ENCODE data around the gene LRRC75A. TPM values are rescaled to one million over a fixed set of nuclear protein-coding genes. Genes with fewer than 3 reads are reported as not detected.
A peak's percentile ranks its signal among the peaks of the same experiment; 100 is the strongest.

LRRC75A gene
- total RNA-seq, 1 experiment from 2014 or later, result 22.9 TPM

DNA sequence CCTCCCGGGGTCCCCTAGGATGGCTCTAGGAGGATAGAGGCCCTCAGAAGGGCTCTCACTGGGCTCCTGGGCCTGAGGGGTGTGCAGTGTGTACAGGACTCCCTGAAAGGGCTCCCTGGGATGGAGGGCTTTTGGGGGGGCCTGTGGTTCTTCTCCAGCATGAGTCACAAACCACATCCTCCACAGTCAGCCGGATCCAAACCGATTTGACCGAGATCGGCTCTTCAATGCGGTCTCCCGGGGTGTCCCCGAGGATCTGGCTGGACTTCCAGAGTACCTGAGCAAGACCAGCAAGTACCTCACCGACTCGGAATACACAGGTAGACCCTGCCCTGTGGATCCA lies 72.1 kb downstream of the LRRC75A start (continued):
- TF ChIP-seq, protein P1, sequence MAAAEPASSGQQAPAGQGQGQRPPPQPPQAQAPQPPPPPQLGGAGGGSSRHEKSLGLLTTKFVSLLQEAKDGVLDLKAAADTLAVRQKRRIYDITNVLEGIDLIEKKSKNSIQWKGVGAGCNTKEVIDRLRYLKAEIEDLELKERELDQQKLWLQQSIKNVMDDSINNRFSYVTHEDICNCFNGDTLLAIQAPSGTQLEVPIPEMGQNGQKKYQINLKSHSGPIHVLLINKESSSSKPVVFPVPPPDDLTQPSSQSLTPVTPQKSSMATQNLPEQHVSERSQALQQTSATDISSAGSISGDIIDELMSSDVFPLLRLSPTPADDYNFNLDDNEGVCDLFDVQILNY (CRISPR knock-in tag; IDR thresholded peaks at IDR 0.05), result no peak
- TF ChIP-seq, protein P2, sequence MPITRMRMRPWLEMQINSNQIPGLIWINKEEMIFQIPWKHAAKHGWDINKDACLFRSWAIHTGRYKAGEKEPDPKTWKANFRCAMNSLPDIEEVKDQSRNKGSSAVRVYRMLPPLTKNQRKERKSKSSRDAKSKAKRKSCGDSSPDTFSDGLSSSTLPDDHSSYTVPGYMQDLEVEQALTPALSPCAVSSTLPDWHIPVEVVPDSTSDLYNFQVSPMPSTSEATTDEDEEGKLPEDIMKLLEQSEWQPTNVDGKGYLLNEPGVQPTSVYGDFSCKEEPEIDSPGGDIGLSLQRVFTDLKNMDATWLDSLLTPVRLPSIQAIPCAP (CRISPR knock-in tag; IDR thresholded peaks at IDR 0.05), result no peak

DNA sequence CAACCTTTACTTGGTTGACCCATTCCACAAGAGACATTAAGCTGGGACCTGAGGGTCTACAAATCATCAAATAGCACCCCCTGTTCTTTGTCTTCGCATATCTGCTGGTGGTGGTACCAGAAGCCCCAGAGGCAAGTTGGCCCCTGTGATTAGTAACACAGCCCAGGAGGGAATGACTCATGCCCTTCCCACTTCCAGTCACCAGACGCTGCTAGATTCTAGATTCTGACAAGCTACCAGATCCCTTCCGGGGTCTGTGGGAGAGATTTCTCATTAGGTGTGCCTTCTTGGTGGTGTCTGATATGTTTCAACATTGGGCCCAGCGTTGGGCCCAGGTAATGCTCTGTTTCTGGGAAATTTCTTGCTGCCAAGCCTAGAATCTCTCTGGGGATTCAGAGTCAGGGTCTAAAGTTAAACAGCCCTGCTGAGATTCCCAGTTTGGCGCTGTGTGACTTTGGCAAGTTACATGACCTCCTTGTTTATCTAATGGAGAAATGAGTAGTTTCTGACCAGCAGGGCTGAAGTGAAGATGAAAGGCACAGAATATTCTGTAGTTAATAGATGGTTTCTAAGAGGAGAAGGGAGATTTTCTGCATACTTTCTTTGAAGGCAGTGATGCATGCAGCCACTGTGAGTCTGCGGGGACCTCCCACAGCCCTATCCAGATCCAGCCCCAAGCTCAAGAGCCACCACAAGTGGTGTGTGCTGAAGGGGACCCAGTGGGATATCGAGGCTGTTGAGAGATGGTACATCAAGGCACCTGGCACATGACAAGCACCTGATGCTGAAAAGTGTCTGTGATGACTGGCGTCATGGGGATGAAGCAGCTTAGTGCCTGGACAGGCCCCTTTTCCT lies 72.7 kb downstream of the LRRC75A start:
- Mint-ChIP-seq H3K4me3 (no peak overlapping the region), H3K27me3 (ENCODE audit: low read depth) (no peaks in the 10 kb centered on the region; the same call in 1 of the 2 replicates), H3K36me3 (no peaks in the 10 kb centered on the region), H3K4me1 (peaks cover 30% of the 10 kb centered on the region), H3K27ac (0 out of 2 replicates have a peak overlapping the region, but pooled peaks have one; percentile 23), H3K9me3 (no peaks in the 10 kb centered on the region)
- ChIA-PET CTCF (interaction anchor here (1.0 to 6.4 kb wide), 2 partner anchors 9 to 55 kb away, joined by 5 to 96 read pairs; no protein-coding TSS in a partner anchor), POLR2A (no interaction called here)
- DNase-seq (ENCODE audit: low spot score), result no peak
- no peak for TF ChIP-seq ZNF423 (CRISPR knock-in tag; IDR thresholded peaks at IDR 0.05)
- TF ChIP-seq SOX15 (CRISPR knock-in tag; IDR thresholded peaks at IDR 0.05), result no peak
- TF ChIP-seq MXD4 (CRISPR knock-in tag; IDR thresholded peaks at IDR 0.05; ENCODE audit: borderline replicate concordance), result no peak
- TF ChIP-seq GRHL2 (CRISPR knock-in tag; IDR thresholded peaks at IDR 0.05; ENCODE audit: insufficient replicate concordance, severe bottlenecking), result no peak
- TF ChIP-seq, protein P3, sequence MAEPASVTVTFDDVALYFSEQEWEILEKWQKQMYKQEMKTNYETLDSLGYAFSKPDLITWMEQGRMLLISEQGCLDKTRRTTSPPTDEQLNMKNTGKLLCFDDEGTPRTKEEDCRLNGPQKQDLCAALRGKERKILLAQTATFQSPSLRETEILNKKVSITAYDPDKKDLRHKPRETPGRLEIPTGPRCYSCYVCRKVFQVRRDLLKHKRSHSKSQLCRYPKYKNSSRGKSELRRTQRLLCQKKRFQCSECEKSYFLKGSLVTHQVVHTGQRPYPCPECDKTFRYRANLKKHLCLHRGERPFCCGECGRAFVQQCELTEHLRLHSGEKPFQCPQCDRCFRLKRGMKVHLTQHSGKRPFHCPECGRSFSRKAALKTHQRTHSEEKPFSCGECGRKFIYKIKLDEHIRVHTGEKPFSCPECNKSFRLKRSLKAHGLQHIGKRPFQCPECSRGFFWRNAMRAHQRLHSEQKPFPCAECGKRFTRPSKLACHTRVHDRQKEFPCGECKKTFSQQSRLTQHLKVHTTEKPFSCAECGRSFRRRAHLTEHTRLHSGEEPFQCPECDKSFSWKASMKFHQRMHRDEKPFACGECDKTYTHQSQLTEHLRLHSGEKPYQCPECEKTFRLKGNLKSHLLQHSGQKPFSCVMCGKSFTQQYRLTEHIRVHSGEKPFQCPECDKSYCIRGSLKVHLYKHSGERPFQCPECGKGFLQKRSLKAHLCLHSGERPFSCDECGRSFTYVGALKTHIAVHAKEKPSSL (CRISPR knock-in tag; conservative IDR thresholded peaks at IDR 0.05), result no peak
- TF ChIP-seq, protein P4, sequence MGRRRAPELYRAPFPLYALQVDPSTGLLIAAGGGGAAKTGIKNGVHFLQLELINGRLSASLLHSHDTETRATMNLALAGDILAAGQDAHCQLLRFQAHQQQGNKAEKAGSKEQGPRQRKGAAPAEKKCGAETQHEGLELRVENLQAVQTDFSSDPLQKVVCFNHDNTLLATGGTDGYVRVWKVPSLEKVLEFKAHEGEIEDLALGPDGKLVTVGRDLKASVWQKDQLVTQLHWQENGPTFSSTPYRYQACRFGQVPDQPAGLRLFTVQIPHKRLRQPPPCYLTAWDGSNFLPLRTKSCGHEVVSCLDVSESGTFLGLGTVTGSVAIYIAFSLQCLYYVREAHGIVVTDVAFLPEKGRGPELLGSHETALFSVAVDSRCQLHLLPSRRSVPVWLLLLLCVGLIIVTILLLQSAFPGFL (CRISPR knock-in tag; IDR thresholded peaks at IDR 0.05; ENCODE audit: borderline replicate concordance), result no peak
- ATAC-seq, result no peak

DNA sequence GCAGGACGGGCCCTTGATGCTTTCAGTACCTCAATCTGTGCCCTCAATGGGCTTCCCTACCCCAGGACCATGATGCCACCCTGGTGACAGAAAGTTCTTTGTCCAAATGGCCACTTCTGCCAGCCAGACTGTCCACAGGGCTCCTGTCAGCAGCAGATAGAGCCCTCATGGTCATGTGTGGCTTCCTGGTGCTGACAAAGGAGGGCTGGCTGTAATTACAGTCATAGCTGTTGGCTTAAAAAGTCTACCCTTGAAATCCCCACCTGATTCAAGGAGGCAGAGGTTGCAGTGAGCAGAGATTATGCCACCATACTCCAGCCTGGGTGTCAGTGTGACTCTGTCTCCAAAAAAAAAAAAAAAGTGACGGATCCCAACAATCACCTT lies 73.3 kb downstream of the LRRC75A start:
- H3K4me3 Mint-ChIP-seq, result no peak overlapping the region
- no peaks in the 10 kb centered on the region for H3K9me3 Mint-ChIP-seq
- no peak for DNase-seq (ENCODE audit: low spot score)
- H3K27ac Mint-ChIP-seq, result no peak overlapping the region
- no peak for ATAC-seq
- POLR2A ChIA-PET, result no interaction called here
- H3K27me3 Mint-ChIP-seq (ENCODE audit: low read depth), result no peaks in the 10 kb centered on the region; the same call in 1 of the 2 replicates
- no peaks in the 10 kb centered on the region for H3K36me3 Mint-ChIP-seq
- CTCF ChIA-PET, result interaction anchor here (1.0 to 6.4 kb wide), 2 partner anchors 9 to 55 kb away, joined by 5 to 96 read pairs; no protein-coding TSS in a partner anchor
- H3K4me1 Mint-ChIP-seq, result peaks cover 30% of the 10 kb centered on the region
- TF ChIP-seq HMGA2 (CRISPR knock-in tag; IDR thresholded peaks at IDR 0.05), result no peak
- TF ChIP-seq, protein P5, sequence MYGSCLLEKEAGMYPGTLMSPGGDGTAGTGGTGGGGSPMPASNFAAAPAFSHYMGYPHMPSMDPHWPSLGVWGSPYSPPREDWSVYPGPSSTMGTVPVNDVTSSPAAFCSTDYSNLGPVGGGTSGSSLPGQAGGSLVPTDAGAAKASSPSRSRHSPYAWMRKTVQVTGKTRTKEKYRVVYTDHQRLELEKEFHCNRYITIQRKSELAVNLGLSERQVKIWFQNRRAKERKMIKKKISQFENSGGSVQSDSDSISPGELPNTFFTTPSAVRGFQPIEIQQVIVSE (CRISPR knock-in tag; IDR thresholded peaks at IDR 0.05; ENCODE audit: borderline replicate concordance), result no peak
- no peak for TF ChIP-seq MYBL2 (CRISPR knock-in tag; IDR thresholded peaks at IDR 0.05)
- TF ChIP-seq, protein P4 (CRISPR knock-in tag; IDR thresholded peaks at IDR 0.05; ENCODE audit: borderline replicate concordance), result no peak
- TF ChIP-seq, protein P6, sequence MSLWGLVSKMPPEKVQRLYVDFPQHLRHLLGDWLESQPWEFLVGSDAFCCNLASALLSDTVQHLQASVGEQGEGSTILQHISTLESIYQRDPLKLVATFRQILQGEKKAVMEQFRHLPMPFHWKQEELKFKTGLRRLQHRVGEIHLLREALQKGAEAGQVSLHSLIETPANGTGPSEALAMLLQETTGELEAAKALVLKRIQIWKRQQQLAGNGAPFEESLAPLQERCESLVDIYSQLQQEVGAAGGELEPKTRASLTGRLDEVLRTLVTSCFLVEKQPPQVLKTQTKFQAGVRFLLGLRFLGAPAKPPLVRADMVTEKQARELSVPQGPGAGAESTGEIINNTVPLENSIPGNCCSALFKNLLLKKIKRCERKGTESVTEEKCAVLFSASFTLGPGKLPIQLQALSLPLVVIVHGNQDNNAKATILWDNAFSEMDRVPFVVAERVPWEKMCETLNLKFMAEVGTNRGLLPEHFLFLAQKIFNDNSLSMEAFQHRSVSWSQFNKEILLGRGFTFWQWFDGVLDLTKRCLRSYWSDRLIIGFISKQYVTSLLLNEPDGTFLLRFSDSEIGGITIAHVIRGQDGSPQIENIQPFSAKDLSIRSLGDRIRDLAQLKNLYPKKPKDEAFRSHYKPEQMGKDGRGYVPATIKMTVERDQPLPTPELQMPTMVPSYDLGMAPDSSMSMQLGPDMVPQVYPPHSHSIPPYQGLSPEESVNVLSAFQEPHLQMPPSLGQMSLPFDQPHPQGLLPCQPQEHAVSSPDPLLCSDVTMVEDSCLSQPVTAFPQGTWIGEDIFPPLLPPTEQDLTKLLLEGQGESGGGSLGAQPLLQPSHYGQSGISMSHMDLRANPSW (CRISPR knock-in tag; conservative IDR thresholded peaks at IDR 0.05; ENCODE audit: low read depth), result no peak
- TF ChIP-seq, protein P7, sequence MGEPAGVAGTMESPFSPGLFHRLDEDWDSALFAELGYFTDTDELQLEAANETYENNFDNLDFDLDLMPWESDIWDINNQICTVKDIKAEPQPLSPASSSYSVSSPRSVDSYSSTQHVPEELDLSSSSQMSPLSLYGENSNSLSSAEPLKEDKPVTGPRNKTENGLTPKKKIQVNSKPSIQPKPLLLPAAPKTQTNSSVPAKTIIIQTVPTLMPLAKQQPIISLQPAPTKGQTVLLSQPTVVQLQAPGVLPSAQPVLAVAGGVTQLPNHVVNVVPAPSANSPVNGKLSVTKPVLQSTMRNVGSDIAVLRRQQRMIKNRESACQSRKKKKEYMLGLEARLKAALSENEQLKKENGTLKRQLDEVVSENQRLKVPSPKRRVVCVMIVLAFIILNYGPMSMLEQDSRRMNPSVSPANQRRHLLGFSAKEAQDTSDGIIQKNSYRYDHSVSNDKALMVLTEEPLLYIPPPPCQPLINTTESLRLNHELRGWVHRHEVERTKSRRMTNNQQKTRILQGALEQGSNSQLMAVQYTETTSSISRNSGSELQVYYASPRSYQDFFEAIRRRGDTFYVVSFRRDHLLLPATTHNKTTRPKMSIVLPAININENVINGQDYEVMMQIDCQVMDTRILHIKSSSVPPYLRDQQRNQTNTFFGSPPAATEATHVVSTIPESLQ (CRISPR knock-in tag; IDR thresholded peaks at IDR 0.05), result no peak
- TF ChIP-seq NFYB (CRISPR knock-in tag; conservative IDR thresholded peaks at IDR 0.05; ENCODE audit: low read depth), result no peak
- TF ChIP-seq, protein P8, sequence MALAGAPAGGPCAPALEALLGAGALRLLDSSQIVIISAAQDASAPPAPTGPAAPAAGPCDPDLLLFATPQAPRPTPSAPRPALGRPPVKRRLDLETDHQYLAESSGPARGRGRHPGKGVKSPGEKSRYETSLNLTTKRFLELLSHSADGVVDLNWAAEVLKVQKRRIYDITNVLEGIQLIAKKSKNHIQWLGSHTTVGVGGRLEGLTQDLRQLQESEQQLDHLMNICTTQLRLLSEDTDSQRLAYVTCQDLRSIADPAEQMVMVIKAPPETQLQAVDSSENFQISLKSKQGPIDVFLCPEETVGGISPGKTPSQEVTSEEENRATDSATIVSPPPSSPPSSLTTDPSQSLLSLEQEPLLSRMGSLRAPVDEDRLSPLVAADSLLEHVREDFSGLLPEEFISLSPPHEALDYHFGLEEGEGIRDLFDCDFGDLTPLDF (CRISPR knock-in tag; IDR thresholded peaks at IDR 0.05), result no peak
- no peak for TF ChIP-seq NR3C1 (CRISPR knock-in tag; conservative IDR thresholded peaks at IDR 0.05; ENCODE audit: low read depth)
- TF ChIP-seq ETV6 (CRISPR knock-in tag; IDR thresholded peaks at IDR 0.05), result no peak
